Dermis blood vessel endothelial cell (primary cell): ENCODE results near the gene ARL6IP5. TPM values are rescaled to one million over a fixed set of nuclear protein-coding genes. Genes with fewer than 3 reads are reported as not detected.

Experiments used
- DNase-seq: peaks from one replicate; pipeline ENCODE4 v3.0.0; 2010
- total RNA-seq: library from RNA; depleted of rRNA; stranded (reverse); fragments of >200 nt; gene quantifications from 2 replicates; pipeline ENCODE4 v1.2.3, GENCODE V29; 2014

Gene ARL6IP5, protein sequence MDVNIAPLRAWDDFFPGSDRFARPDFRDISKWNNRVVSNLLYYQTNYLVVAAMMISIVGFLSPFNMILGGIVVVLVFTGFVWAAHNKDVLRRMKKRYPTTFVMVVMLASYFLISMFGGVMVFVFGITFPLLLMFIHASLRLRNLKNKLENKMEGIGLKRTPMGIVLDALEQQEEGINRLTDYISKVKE
- total RNA-seq: 90.4 and 109 TPM in 2 replicates

GRCh38 chr3:69084326-69085167 lies at the start of gene ARL6IP5:
TSS of gene ARL6IP5 (plus strand) at chr3:69084937. CDS start at chr3:69085048, 111 bp downstream.
- peak; percentile 95 for DNase-seq

GRCh38 chr3:69044608-69045007 lies 40.1 kb upstream of the ARL6IP5 start:
- DNase-seq: no peak

- no peak for DNase-seq
Observed at GRCh38 chr3:69048990-69049389, 35.7 kb upstream of the ARL6IP5 start.

- DNase-seq: peak; percentile 100
Observed at GRCh38 chr3:69051756-69052471, 32.8 kb upstream of the ARL6IP5 start, which contains the start of gene TMF1. TSS of gene TMF1 (minus strand) at chr3:69052333. CDS start at chr3:69052086, 247 bp downstream.

DNA sequence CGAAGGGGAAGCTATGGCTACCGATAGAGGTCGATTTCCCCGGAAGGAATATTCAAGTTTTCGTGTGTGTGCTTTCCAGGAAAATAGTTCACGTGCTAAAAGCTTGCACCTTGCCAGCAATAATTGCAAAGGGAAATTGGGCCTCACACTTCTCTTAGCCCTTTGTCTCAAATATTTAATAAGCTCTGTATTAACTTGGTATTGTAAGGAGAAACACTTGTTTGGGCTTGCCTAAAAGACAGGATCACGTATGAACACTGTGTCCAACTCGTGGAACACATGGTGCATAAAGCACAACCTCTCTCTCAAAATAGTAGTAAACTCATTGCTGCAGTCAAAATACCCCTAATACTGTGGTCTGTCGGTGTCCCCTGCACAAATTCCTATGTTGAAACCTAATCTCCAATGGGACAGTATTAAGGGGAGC lies 32.3 kb upstream of the ARL6IP5 start:
- no peak for DNase-seq

DNA sequence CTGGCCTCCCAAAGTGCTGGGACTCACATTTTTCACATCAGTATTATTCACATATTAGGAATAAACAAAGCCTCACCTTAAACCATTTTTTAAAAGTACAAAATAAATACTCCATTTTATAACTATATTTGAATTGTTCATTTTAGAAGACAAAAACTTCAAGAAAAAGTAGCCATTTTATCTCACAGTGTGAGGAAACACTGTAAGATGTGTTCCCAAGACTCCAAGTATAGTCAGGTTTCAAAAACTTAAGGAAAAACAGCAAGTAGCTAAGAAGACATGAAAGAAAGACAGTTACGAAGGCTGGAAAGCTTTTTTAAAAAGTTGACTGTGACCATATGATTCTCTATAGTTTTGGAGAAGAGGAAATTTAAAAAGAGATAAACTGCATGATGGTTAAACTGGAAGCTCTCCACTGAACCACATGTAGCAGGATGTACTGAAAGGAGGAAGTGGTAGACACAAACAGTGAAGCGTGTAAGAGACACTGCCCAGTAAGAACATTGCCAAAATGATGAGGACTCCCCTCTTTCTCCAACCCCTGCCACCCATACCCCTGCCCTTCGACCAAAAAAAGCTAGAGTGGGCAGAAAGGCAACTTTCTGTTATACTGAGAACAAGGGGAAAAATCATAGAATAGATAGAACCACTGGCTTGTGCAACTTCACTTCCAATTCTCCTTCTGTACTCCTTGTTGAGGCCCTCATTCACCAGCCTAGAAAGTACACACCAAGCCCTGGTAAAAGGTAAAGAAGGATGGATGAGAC lies 26.4 kb upstream of the ARL6IP5 start:
- no peak for DNase-seq

- DNase-seq: no peak
Observed at GRCh38 chr3:69058947-69059224, 25.9 kb upstream of the ARL6IP5 start.

DNA sequence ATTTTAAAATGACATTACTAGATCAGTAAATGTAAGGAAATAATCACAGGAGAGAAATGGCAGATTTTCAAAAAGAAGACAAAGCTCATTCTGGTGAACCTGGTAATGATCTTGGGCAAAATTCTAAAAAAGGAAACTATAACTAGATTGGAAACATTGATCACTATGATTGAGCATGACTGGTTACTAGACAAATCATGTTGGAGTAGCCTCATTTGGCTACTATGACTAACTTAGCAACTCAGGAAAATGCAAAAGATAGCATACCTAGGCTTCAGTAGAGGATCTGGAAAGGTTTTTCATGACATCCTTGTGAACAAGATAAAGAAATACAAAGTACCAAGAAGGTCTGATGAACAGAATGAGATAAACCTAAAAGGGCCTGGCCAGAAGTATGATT lies 25.0 kb upstream of the ARL6IP5 start:
- no peak for DNase-seq

- no peak for DNase-seq
Observed at GRCh38 chr3:69063636-69064035, 21.1 kb upstream of the ARL6IP5 start.

- no peak for DNase-seq
Observed at GRCh38 chr3:69065318-69065964, 19.3 kb upstream of the ARL6IP5 start.

DNA sequence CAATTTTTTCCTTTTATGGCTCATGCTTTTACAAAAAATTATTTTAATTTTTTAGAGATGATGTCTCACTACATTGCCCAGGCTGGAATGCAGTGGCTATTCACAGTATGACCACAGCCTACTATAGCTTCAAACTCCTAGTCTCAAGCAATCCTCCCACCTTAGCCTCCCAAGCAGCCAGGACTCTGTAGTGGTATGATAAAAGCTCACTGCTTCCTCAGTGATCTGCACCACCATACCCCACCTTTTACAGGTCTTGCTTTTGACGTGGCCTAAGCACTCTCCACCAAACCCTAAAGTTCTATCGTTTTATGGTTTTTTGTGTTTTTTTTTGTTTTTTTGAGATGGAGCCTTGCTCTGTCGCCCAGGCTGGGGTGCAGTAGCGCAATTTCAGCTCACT lies 18.6 kb upstream of the ARL6IP5 start:
- DNase-seq: no peak

- DNase-seq: no peak
Observed at GRCh38 chr3:69072928-69073327, 11.8 kb upstream of the ARL6IP5 start.

- peak; percentile 23 for DNase-seq
Observed at GRCh38 chr3:69079269-69080159, 5.2 kb upstream of the ARL6IP5 start.

DNA sequence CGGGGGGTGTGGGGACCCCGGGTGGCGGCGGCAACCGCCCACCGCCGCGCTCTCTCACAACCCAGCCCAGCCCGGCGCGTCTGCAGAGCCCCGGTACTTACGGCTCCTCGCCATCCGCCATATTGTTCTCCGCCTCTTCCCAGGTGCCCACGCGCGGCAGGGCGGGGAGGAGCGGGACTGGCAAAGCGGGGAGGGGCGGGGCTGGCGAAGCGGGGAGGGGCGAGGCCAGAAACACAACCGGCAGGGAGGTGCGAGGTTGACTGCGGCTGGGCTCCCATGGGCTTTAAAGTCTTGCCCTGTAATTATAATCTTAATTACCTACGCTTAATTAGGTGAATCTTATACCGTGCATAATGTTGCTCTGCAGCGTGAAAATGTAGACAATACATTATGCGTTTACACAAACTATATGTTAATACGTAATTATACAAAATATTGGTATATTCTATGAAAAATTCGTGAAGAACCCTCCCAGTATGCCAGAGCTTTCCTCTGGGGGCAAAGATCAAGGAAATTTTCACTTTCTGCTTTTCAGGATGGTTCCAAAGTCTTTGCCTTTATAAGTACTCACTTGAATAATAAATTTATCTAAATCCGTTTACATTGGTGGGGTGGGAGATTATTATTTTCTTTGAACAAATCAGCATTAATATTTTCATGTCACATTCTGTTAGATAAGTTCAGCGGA lies 4.4 kb upstream of the ARL6IP5 start, which contains the start of gene UBA3:
Gene UBA3, minus strand, starts transcription at position 133 of the 688 bp plus-strand sequence. Its CDS starts 12 bp downstream, at position 121.
- peak; percentile 93 for DNase-seq

DNA sequence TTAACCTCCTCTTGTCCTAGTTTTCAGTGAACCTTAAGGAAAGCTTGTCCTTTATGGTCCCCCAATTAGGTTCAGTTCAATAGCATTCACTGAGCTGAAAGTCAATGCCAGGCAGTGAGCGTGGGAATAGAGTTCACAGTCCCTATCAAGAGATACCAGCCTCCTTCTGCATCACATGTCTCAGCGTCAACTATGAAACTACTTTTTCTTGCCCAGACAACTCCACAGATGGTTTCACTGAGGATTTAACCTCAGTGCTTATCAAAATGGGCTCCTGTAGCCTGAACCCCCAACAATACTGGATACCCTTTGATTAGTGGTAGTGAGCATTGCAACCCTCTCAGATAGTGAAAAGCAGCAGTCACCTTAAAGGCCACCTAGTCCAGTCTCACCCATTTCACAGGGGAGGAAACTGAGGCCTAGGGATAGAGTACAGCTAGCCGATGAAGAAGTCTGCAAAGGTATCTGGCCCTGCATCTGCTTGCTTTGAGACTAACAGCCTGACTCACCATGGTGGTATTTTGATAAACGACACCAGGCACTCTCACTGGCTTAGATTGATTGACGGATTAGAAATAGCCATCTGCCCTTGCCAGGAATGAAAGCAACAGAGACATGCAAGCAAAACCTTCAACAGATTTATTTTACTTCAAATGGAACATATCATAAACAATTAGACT lies 3.0 kb upstream of the ARL6IP5 start:
- peak; percentile 63 for DNase-seq

- no peak for DNase-seq
Observed at GRCh38 chr3:69082361-69082760, 2.4 kb upstream of the ARL6IP5 start.

DNA sequence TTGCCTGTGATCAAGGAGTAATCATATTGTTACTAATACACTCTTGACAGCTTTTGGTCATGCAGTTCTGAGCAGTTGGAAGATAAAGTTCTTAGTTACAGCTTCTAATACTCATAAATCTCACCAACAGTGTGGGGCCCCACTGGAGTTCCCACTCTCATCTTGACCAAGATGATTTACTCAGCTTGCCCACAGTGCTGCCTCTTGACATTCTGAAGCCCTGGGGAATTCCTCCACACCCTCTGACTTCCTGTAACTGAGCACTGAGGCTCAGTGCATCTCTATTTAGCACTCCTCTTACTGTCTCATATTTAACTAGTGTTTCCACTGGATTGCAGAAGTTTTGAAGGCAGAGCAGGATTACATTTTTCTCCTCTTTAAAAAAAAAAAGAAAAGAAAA lies 1.9 kb upstream of the ARL6IP5 start:
- peak; percentile 55 for DNase-seq

- peak; percentile 45 for DNase-seq
Observed at GRCh38 chr3:69085168-69085832, 563 bp downstream of the ARL6IP5 start.
